GM18868 (cell line): ENCODE data around the gene LSM7.
"Not testable (repeated sequence)": the region's sequence is repeated elsewhere in the genome, so short reads cannot be mapped to it uniquely, and the experiment has no call there.

Experiments
- ATAC-seq: cut with Tn5 transposase; IDR thresholded peaks from one replicate; pipeline ENCODE4 v1.9.1; 2021; ENCODE audit warnings: mild to moderate bottlenecking, moderate library complexity; ENCODE audit not compliant: unreplicated experiment

LSM7 gene

DNA sequence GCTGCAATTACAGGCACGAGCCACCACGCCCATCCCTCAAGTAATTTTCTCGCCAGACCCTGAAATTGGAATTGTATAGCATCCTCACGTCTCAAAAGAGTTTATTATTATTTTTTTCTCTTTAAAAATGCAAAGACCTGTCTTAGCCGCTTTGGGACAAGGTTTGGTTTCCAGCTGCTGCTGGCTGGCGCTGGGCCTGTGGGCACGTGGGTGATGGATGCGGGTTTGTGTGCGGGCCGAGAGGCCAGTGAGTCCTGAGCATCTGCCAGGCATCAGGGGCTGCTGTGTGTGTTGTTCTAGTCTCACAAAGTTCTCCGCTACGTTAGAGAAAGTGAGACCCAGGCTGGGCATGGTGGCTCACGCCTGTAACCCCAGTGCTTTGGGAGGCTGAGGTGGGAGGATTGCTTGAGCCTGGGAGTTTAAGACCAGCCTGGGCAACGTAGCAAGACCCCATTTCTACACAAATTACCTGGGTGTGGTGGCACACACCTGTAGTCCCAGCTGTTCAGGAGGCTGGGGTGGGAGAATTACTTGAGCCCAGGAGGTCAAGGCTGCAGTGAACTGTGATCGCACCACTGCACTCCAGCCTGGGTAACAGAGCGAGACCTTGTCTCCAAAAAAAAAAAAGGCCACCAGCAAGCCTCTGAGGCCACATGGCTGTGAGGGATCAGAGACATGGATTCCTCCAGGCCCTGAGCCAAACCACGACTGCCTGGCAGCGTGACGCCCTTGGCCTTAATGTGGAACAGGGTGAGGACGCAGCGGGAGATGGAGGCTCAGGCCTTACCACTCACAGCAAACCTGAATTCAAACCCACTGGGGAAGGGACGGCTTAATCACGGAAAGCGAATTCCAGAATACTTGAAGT, 27.0 kb upstream of the LSM7 start:
- no peak for ATAC-seq

DNA sequence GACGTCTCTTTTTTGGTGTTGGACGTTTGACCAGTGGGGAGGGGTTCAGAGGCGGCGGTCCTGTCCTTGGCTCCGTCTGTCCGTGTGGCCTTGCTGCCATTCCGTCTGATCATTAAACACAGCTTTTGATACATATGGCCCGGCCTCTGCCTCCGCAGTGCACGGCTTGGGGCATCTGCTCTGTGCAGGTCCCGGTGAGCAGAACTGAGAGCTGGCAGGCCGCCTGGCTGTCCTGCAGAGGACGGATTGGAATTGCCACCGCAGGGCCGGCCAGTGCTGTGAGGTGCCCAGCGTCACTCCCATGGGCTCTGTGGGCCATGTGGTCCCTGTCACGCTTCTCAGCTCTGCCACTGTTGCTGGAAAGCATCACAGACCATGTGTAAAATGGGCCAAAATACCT, 26.3 kb upstream of the LSM7 start:
- ATAC-seq = no peak

DNA sequence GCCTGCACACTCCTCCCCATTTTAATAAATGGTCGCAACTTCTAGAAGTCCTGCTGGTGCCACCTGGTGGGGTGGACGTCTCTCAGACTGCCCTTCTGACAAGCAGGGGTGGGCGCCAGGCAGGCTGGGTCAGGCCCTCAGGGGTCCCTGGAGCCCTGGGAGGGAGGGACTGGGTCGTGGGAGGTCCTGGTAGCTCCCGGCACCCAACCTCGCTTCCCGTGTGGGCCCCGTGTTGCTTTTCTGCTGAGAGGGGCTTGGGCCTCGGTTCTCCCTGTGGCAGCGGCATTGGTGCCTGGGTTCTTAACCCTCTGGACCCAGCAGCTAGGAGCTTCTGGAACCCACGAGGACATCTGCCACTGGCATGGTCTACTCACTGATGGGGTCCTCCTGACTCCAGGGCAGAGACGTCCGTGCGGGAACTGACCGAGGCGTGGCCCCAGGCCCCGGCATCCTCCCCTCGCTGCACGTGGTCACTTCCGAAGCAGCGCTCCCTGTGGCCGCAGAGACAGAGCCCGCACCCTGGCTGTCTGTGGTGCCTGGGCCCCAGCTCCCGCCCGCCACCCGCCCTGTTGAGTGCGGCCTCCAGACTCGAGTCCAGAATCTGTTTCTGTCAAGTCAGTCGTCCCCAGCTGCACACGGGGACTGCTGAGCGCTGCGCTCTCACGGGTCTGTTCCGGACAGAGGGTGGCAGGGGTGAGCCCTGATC, 25.7 kb upstream of the LSM7 start:
- ATAC-seq = no peak

DNA sequence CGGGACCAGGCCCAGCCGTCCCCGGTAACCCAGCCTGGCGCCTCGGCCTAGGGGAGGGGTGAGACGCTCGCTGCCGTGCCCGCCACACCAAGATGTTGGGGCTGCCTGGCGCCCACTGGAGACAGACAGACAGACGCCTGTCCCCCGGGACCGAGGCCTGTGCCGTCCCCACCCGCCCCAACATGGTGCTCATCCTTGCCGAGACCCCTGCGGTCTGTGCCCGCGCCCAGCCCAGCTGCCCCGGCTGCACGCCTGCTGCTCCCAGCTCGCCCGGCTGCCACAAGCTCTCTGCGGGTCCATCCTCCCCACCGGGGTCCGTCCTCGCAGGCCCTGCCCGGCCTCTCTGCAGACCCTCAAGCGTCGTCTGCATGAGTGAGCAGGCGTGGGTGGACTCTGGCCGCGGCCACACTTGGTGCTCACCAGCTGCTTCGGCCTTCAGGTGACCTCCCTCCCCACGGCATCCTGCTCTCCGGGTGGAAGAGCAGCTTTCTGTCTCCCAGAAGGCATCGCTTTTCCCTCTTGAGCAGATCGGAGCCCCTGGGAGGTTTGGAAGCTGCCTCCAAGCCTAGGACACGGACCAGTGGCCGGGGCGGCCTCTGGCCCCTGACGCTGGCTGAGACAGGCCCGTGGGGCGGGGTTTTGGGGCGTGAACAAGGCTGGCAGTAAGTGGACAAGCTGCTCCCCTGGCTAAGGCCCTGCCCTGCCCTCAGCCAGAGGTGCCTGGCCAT, 24.9 kb upstream of the LSM7 start:
- no peak for ATAC-seq

DNA sequence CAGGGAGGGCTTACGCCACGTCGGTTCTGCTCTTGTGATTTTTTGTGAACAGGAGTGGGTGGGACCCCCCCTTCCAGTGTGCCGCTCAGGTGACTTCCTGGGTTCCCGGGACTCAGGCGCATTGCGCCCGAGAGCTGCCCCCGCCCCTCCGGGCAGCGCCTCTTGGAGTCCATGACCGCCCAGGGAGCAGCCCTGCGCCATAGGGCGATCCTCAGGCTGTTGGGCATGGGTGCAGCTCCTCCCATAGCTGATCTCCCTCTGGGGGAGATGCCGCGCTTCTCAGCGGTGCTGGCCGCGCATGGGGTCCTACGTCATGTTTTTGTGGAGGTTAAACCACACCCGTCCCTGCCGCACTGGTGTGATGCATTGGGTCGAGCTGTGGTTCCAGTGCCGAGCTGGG, 23.7 kb upstream of the LSM7 start:
- no peak for ATAC-seq

DNA sequence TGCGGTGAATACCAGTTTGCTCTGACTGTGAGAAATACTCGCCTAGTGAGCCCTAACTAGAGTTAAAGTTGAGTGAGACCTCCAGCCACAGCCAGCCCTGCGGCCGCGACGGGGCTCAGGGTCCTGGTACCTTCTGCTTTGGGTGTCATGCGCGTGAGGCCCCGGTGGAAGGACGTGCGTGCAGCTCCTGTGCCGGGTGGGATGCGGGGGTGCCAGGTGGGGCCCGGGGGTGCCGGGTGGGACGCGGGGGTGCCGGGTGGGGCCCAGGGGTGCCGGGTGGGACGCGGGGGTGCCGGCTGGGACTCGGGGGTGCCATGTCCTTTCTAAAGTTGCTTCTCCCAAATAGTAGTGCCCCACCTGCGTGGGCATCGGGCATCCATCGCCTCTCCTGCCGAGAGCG, 23.2 kb upstream of the LSM7 start:
- no peak for ATAC-seq

DNA sequence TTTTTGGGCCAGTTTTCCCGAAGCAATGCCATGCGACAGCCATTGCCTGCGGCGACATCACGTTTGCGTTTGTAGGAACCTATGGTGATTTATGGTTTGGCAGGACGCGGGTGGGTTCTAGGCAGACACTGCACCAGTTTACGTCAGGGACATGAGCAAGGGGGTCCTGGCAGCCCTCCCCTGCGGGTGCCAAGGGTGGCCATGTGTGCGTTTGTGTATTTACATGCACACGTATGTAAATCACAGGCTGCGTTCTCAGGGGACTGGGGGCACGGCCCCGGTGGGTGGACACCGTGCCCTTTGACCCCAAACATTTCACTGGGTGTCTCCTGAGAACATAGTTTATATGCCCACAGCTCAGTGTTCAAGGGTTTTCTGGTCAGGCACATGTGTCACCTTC, 22.3 kb upstream of the LSM7 start:
- ATAC-seq = no peak

DNA sequence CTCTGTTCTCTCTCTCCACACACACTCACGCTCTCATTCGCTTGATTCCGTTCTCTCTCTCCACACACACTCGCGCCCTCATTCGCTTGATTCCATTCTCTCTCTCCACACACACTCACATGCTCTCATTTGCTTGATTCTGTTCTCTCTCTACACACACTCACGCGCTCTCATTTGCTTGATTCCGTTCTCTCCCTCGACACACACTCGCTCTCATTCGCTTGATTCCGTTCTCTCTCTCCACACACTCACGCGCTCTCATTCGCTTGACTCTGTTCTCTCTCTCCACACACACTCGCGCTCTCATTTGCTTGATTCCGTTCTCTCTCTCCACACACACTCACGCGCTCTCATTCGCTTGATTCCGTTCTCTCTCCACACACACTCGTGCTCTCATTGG, 21.4 kb upstream of the LSM7 start:
- ATAC-seq = not testable (repeated sequence)

DNA sequence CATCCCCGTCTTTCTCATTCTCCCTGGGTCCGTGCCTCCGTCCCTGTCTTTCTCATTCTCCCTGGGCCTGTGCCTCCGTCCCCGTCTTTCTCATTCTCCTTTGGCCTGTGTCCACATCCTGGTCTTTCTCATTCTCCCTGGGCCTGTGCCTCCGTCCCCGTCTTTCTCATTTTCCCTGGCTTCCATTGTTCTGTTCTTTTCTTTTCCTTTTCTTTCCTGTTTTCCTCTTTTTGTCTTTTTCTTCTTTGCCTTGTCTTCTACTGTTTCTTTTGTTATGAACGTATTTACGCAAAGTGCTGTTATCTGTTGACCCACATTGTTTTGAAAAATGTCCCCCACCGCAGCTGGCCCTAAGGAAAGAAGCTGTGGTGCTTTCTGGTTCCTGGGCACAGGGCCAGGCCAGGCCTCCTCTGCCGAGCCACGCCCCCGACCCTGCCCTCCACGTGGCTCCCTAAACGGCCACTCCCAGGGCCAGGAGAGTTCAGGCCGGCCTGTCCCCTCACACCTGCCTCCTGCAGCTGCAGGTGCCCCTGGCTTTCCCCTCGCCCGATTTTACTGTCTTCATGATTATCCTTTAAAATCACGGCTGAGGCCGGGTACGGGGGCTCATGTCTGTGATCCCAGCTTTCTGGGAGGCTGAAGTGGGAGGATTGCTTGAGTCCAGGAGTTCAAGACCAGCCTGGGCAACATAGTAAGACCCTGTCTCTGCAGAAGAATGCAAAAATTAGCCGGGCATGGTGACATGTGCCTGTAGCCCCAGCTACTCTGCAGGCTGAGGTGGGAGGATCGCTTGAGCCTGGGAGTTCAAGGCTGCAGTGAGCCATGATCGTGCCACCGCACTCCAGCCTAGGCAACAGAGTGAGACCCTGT, 17.6 kb upstream of the LSM7 start:
- no peak for ATAC-seq

DNA sequence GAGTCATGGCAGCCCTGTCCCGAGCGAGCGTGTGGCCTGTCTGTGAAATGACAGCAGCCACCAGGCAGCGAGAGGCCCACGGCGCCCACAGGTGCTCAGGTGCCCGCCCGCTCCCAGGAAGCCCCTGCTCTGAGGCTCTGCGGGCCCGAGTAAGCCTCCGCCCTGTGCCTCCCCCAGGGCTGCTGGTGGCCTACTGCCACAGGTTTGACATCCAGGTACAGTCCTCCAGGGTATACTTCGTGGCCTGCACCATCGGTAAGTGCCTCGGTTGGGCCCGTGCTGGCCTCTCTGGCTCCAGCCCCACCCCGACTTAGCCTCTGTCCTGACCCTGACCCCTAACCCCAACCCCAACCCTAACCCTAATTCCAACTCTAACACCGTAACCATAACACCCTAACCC, 16.7 kb upstream of the LSM7 start:
- ATAC-seq = no peak

DNA sequence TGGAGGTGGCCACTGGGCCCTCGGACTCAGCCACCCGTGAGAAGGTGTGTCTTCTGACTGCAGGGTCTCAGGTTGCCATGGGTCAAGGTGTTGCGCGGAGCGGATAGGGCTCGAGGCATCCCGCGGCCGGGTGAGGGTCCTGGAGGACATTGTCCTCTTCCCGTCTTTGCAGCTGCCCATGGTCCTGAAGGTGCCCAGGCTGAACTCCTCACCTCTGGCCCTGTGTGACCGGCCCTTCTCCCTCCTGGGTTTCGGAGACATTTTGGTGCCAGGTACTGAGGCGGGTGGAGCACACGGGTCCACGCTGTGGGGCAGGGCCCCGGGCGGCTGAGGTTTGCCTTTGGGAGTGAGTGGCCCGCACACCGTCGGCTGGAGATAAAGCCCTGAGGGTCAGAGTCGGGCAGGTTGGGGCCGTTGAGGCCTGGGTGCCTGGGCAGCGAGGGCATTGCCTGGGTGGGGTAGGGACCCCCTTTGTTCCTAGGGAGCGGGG, 16.0 kb upstream of the LSM7 start:
- no peak for ATAC-seq

DNA sequence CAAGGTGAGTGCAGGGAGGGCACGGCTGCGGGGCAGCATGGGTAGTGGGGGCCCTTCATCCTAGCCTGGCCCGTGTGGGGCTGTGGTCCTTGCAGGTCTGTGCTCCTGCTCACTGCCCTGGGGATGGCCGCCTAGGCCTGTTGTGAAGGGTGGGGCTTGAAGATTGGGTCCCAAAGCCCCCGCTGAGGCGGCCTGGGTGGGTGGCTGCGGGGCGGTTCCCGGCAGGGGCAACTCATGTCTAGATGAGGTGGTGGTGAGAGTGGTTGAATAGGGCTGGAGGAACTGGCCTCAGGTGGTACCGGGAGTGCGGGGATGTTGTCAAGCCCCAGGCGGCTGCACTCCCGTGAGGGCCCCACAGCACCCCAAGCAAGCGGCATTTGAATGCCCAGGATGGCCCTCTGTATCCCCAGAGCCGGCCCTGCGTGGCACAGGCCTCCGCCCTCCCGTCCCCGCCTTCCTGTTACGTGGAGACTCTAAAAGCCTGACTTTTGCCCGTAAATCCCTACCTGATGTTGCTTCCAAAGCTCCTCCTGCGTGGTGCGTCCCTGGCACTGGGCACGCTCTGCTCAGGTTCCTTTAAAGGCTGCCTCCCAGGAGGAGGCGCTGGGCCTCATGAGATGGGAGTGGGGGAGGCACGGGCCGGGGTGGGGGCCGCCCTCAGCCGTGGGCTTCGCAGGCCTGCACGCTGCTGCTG, 15.1 kb upstream of the LSM7 start:
- ATAC-seq = no peak

DNA sequence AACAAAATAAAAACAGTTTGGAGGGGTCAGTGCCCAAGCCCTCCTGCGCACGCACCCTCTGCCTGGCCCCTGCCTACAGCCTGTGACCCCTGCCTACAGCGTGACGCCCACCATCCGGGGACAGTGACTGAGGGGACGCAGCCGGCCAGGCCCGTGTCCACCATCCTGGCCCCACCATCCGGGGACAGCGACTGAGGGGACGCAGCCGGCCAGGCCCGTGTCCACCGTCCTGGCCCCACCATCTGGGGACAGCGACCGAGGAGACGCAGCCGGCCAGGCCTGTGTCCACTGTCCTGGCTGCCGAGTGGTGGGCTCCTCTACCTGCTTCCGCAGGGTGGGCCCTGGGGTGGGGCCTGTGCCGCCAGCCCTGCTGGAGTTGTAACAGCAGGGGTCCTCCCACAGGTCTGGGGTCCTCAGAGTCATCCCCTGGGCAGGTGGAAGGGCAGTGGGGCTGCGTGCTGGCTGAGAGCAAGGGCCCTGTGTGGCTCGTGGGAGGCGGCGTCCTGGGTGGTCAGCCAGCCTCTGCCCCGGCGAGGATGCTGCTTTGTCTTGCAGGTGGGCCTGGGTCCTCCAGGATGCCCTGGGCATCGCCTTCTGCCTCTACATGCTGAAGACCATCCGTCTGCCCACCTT, 14.4 kb upstream of the LSM7 start:
- ATAC-seq = no peak

DNA sequence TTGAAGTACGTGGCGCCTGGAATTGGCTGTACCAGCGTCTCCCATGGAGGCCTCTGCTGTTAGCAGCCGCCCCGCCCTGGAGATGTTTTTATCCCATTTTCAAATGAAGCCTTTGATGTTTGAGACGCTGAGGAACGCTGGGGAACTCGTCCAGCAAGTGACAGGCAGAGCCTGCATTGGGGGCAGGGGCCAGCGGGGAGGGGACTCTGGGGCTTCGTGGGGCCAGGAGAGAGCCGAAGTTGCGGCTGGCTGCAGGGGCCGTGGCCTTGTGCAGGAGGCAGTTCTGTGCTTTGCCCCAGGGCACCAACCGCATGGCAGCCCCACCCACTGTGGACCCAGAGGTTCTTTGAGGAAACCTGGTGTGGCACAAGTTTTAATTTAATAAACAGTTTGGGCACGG, 13.6 kb upstream of the LSM7 start:
- ATAC-seq = no peak

DNA sequence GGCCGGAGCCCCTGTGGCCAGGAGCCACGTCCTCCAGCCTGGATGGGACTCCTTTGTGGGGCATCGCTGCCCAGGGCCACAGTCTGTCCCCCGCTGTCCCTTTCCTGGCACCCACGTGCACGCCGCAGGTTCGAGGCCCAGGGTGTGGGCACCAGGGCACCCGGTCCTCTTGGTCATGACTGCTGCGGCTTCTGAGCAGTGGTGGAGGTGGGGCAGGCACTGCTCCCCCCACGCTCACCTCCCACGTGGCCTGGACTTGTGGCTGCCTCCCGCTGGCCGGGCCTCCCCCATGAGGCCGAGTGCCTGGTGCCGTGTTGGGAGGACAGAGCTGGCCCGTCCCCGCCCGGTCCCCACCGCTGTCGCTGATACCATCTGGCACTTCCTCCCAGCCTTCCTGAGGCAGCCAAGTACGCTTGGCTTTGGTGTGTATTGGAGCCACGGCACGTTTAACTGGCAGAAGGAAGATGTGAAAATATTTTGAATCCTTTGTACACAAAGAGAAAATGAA, 12.9 kb upstream of the LSM7 start:
- ATAC-seq = no peak

DNA sequence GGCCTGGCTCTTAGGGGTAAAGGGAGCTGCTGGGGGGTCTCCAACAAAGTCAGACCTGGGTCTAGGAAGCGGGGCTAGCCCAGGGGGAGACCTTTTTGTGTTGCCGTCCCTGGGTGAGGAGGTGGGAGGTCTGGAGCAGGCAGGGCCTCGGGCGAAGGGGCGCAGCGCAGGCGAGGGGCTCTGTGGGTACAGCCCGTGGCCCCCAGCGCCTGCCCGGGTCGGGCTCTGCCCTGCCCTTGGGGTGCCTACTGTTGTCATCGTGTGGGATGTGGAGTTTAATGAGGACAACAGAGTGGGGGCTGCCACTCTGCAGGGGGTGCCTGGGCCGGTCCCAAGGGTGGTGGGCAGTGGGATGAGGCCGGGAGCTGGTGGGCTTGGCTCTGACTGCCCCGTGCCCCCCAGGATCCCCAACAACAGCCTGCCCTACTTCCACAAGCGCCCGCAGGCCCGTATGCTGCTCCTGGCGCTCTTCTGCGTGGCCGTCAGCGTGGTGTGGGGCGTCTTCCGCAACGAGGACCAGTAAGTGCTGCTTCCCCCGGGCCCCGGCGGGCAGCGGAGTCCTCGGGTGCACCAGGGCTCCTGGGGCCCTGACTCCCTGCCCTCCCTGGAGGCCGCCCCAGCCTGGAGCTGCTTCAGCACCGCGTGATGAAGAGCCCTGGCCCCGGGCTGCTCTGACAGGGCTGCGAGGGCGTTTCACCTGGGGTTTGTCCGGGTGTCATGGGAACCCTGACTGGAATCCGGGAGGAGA, 12.3 kb upstream of the LSM7 start:
- ATAC-seq = no peak

DNA sequence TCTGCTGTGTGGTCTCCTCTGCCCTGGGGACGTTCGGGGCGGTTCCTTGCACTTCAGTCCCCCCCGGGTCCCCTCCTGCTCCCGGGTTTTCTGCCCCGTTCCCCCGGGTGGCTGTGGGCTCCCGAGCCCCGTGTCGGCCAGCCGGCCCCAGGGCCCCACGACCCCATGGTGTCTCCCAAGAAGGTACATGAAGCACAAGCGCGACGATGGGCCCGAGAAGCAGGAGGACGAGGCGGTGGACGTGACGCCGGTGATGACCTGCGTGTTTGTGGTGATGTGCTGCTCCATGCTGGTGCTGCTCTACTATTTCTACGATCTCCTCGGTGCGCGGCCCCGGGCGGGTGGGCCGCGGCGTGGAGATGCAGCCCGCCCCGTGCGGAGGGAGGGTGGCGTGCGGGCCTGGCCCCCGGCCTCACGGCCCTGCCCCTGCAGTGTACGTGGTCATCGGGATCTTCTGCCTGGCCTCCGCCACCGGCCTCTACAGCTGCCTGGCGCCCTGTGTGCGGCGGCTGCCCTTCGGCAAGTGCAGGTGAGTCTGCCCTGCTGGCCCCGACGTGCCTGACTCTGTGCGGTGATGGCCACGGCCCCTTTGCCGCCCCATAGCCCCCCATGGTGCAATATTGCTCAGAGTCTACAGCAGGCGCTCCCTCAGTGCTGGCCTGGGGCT, 11.4 kb upstream of the LSM7 start:
- ATAC-seq = no peak
